Measurements from ENCODE around the gene MRPL1. TPM values are rescaled to one million over a fixed set of nuclear protein-coding genes. Genes with fewer than 3 reads are reported as not detected.
"Not testable (repeated sequence)": the region's sequence is repeated elsewhere in the genome, so short reads cannot be mapped to it uniquely, and the experiment has no call there.

Gene MRPL1
- total and polyA plus RNA-seq, 8 donors = 8.0 to 27.7 (median 13.1) TPM

DNA sequence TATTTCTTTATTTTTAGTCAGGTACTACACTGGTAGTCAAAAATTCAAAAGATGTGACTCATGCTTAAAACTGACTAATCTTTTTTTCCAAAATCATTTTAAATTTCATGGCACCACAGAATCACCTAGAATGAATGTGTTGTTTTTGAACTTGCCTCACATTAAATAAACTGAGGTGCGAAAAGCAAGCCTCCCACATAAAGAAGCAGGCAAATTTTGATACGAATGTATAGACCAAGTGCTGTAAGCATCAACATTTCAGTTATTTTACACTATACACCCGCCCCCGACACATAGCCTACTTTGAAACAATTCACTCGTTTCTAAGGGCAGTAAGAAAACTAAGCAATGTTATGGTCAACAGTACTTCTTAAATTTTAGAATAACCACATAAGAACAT lies 94.3 kb downstream of the MRPL1 start:
- TF ChIP-seq, protein P1, sequence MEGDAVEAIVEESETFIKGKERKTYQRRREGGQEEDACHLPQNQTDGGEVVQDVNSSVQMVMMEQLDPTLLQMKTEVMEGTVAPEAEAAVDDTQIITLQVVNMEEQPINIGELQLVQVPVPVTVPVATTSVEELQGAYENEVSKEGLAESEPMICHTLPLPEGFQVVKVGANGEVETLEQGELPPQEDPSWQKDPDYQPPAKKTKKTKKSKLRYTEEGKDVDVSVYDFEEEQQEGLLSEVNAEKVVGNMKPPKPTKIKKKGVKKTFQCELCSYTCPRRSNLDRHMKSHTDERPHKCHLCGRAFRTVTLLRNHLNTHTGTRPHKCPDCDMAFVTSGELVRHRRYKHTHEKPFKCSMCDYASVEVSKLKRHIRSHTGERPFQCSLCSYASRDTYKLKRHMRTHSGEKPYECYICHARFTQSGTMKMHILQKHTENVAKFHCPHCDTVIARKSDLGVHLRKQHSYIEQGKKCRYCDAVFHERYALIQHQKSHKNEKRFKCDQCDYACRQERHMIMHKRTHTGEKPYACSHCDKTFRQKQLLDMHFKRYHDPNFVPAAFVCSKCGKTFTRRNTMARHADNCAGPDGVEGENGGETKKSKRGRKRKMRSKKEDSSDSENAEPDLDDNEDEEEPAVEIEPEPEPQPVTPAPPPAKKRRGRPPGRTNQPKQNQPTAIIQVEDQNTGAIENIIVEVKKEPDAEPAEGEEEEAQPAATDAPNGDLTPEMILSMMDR (IDR thresholded peaks at IDR 0.05) = no peak
- intact Hi-C loops (cut with DNase I) = no loop called here
- H3K36me3 ChIP-seq = peaks cover 0 to 6% (median 4%) of the 10 kb centered on the region in 3 donors
- H3K4me1 ChIP-seq = no peaks in the 10 kb centered on the region
- no peaks in the 10 kb centered on the region for H3K27me3 ChIP-seq
- FAIRE-seq = no peak
- DNase-seq = no peak
- no peaks in the 10 kb centered on the region for H3K9me3 ChIP-seq
- H3K4me3 ChIP-seq = no peak overlapping the region
- no peak for ATAC-seq
- 87% methylated on average over 5 of the region's 5 CpGs for WGBS, 2 donors
- H3K27ac ChIP-seq = no peak overlapping the region

DNA sequence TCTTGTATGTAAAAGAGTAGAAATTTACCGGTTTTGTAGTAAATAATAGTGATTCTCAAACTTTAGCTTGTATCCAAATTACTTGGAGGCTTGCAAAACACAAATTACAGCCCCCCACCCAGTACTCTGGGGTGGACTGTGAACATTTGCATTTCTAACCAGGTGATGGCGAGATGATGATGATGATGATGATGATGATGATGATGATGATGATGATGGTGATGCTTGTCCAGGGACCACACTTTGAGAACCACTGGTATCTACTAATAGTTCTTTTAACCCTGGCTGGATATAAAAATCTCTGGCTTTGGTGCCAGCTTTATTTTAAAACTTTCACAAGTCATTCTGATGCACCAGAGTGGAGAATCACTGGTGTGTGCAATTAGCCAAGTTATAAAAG lies 96.3 kb downstream of the MRPL1 start:
- DNase-seq (no peak), ATAC-seq (no peak), FAIRE-seq (no peak)
- Histone ChIP-seq H3K4me3 (no peak overlapping the region), H3K4me1 (no peaks in the 10 kb centered on the region), H3K36me3 (peaks cover 0 to 3% (median 0%) of the 10 kb centered on the region in 3 donors), H3K9me3 (no peaks in the 10 kb centered on the region), H3K27ac (no peak overlapping the region), H3K27me3 (no peaks in the 10 kb centered on the region)
- WGBS, 2 donors = 70 to 75% methylated on average over 2 of the region's 2 CpGs
- intact Hi-C loops (cut with DNase I) = no loop called here
- TF ChIP-seq, protein P1 (IDR thresholded peaks at IDR 0.05) = no peak

DNA sequence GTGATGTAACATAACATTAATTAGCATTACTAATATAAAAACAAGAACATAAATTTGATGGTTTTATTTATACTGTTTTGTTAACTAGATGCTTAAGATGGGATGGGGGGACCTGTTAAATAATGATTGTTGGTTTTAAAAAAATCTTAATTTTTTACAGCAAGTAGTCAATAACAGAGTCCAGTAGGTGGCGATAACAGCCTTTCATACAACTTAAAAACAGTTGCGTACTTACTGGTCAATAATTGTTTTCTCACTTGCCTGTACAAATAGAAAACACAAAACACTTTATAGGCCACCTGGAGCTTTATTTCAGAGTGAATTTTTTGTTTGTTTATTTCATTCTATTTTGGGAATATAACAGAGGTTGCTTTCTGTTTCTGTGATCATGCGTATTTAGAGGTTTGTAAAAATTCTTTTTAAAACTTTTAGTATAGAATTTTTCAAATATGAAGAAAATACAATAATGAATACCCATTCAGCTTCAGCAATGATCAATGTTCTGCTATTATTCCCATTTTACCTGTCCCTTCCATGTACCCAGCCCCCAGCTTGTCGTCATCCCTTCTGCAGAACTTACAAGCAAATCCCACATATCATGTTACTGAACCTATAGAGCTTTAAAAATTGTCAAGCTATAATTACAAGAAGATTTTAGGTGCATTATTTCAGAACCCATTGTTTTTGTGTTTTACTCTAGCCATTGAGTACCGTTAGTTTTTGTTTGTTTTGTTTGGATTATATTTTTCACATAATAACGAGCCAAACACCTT lies 97.1 kb downstream of the MRPL1 start:
- Histone ChIP-seq H3K27me3 (no peaks in the 10 kb centered on the region), H3K27ac (no peak overlapping the region), H3K9me3 (no peaks in the 10 kb centered on the region), H3K4me1 (no peaks in the 10 kb centered on the region), H3K36me3 (no peaks in the 10 kb centered on the region), H3K4me3 (no peak overlapping the region)
- intact Hi-C loops (cut with DNase I) = loop anchor here in 2 of 3 donors (10.0 kb wide), 2 partner anchors 555 to 565 kb away; no protein-coding TSS in a partner anchor
- FAIRE-seq (peak; percentile 90), DNase-seq (no peak), ATAC-seq (peak; percentile 55 to 72 (median 69))
- 42 to 51% methylated on average over 6 of the region's 6 CpGs for WGBS, 2 donors
- TF ChIP-seq, protein P1 (IDR thresholded peaks at IDR 0.05) = peak; percentile 18 to 58 (median 50)

DNA sequence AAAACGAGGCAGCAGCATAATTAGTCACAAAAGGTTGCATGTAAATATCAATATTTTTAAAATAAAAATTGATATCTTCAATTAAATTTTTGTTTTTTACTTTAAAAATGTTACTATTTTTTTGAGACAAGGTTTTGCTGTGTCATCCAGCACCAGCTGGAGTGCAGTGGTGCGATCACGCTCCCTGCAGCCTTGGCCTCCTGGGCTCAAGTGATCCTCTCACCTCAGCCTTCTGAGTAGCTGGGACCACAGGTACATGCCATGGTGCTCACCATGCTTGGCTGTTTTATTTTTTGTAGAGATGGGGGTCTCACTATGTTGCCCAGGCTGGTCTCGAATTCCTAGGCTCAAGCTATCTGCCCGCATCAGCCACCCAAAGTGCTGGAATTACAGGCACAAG lies 97.7 kb downstream of the MRPL1 start:
- Histone ChIP-seq H3K27me3 (no peaks in the 10 kb centered on the region), H3K36me3 (no peaks in the 10 kb centered on the region), H3K4me1 (no peaks in the 10 kb centered on the region), H3K27ac (no peak overlapping the region), H3K9me3 (no peaks in the 10 kb centered on the region), H3K4me3 (no peak overlapping the region)
- intact Hi-C loops (cut with DNase I) = loop anchor here in 2 of 3 donors (10.0 kb wide), 2 partner anchors 554 to 564 kb away; no protein-coding TSS in a partner anchor
- DNase-seq (no peak), FAIRE-seq (no peak), ATAC-seq (no peak)
- 65 to 75% methylated on average over 5 of the region's 5 CpGs for WGBS, 2 donors
- TF ChIP-seq, protein P1 (IDR thresholded peaks at IDR 0.05) = no peak

DNA sequence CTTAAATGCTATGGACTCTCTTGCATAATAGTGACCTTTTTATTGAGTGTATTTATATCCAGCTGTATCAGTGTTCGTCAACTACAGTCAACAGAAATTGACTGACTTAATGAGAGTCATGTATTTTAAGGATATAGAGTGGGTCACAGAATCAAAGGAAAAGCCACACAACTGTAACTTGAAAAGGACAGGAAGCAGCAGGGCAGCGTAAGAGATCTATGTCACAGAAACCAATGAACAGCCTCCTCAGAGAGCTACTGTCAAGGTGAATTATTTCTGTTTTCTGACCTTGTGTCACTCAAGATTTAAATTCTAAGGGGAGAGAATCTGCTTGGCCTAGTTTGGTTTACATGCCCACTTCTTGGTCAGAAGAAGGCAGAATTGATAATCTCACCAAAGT lies 100.4 kb downstream of the MRPL1 start:
- DNase-seq (no peak), FAIRE-seq (no peak), ATAC-seq (no peak)
- H3K27me3 ChIP-seq = no peaks in the 10 kb centered on the region
- 79 to 82% methylated on average over 2 of the region's 2 CpGs for WGBS, 2 donors
- no peaks in the 10 kb centered on the region for H3K36me3 ChIP-seq
- TF ChIP-seq, protein P1 (IDR thresholded peaks at IDR 0.05) = no peak
- no peaks in the 10 kb centered on the region for H3K4me1 ChIP-seq
- no peak overlapping the region for H3K4me3 ChIP-seq
- H3K27ac ChIP-seq = no peak overlapping the region
- H3K9me3 ChIP-seq = no peaks in the 10 kb centered on the region
- intact Hi-C loops (cut with DNase I) = loop anchor here in 2 of 3 donors (10.0 kb wide), 2 partner anchors 552 to 562 kb away; no protein-coding TSS in a partner anchor

DNA sequence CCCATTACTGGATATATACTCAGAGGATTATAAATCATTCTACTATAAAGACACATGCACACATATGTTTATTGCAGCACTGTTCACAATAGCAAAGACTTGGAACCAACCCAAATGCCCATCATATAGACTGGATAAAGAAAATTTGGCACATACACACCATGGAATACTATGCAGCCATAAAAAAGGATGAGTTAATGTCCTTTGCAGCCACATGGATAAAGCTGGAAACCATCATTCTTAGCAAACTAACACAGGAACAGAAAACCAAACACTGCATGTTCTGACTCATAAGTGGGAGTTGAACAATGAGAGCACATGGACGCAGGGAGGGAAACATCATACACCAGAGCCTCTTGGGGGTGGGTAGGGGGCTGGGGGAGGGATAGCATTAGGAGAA lies 111.0 kb downstream of the MRPL1 start:
- H3K4me1 ChIP-seq; DNase-seq; intact Hi-C loops (cut with DNase I); FAIRE-seq; H3K36me3 ChIP-seq; H3K27ac ChIP-seq; H3K27me3 ChIP-seq; H3K9me3 ChIP-seq; ATAC-seq; H3K4me3 ChIP-seq: not testable (repeated sequence)
- WGBS, 2 donors = 85 to 94% methylated on average over 1 of the region's 1 CpG

DNA sequence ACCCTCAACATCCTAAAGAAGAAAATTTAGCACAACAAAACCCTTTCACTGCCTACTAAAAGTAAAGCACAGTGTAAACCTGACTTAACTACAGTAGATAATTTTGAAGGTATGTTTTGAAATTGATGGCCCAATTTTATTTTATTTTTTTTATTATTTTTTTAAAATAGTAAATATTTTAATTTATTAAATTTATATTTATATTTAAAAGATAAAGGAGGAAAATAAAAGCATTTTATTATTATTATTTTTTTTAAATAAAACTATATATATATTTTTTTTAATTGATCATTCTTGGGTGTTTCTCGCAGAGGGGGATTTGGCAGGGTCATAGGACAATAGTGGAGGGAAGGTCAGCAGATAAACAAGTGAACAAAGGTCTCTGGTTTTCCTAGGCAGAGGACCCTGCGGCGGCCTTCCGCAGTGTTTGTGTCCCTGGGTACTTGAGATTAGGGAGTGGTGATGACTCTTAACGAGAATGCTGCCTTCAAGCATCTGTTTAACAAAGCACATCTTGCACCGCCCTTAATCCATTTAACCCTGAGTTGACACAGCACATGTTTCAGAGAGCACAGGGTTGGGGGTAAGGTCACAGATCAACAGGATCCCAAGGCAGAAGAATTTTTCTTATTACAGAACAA lies 120.4 kb downstream of the MRPL1 start:
- H3K36me3 ChIP-seq; H3K4me3 ChIP-seq; H3K27ac ChIP-seq; H3K27me3 ChIP-seq; ATAC-seq; H3K9me3 ChIP-seq; DNase-seq; FAIRE-seq; intact Hi-C loops (cut with DNase I); H3K4me1 ChIP-seq: not testable (repeated sequence)
- WGBS, 2 donors = 81 to 82% methylated on average over 6 of the region's 6 CpGs
